HL-60 (cell line): ENCODE results near the gene UQCRQ.
"Not testable (repeated sequence)": the region's sequence is repeated elsewhere in the genome, so short reads cannot be mapped to it uniquely, and the experiment has no call there.

Experiments used
- DNase-seq, 2 experiments: peaks; one replicate each; pipeline ENCODE4 v3.0.0-alpha.2; 2010 to 2020; ENCODE audit warnings: low read depth in 1 of 2, low spot score in 1 of 2
- H3K27ac ChIP-seq: fragments of 250-450 bp; sonication (Bioruptor Pico); replicated peaks from 2 replicates; pipeline ENCODE4 v1.5.1; 2020; ENCODE audit warnings: mild to moderate bottlenecking, moderate library complexity
- H3K27me3 ChIP-seq: fragments of 250-450 bp; sonication (Bioruptor Pico); 2 replicates; pipeline ENCODE4 v1.5.1; 2021; ENCODE audit warnings: mild to moderate bottlenecking, moderate library complexity; ENCODE audit not compliant: insufficient read depth, poor library complexity, severe bottlenecking
- H3K4me3 ChIP-seq: replicated peaks from 2 replicates; pipeline ENCODE4 v1.5.1; 2011; ENCODE audit warnings: mild to moderate bottlenecking, control low read depth, low read length; ENCODE audit not compliant: insufficient read depth
- GABPA ChIP-seq: IDR thresholded peaks from 2 replicates; pipeline ENCODE4 v1.6.1; 2012; ENCODE audit warnings: low read depth
- POLR2AphosphoS5 ChIP-seq: IDR thresholded peaks from 2 replicates; pipeline ENCODE4 v1.6.1; 2012; ENCODE audit warnings: low read depth
- SPI1 ChIP-seq: IDR thresholded peaks from 2 replicates; pipeline ENCODE4 v1.6.1; 2012; ENCODE audit warnings: low read depth, mild to moderate bottlenecking, borderline replicate concordance
- TF ChIP-seq, protein P1 (sequence below): IDR thresholded peaks from 2 replicates; pipeline ENCODE4 v1.6.1; 2012; ENCODE audit warnings: low read depth; ENCODE audit not compliant: insufficient replicate concordance
- TF ChIP-seq, protein P2 (sequence below): IDR thresholded peaks from one replicate; pipeline ENCODE4 v1.5.1; 2011; ENCODE audit warnings: low read length, control low read depth, inconsistent platforms; ENCODE audit not compliant: insufficient read depth

The UQCRQ gene

DNA sequence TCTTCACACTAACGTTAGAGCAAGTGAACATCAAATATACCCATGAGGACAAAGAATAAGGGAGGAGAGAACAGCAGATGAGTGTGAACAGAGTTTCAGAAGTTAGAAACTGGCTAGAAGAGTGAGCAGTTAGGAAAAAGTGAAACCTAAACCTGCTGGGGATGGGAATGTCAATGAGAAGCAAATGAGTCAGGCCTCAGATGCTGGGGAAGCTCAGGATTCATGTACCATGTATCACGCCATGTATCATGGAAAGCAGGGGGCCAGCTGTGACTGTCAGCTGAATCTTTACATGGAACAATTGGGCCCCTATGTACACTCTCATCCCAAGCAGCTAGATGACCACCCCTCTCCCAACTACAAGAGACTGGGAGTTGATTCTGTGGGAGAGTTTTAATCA, 16.4 kb upstream of the UQCRQ start:
- no peaks in the 10 kb centered on the region for H3K27me3 ChIP-seq
- no peak for DNase-seq
- TF ChIP-seq GABPA: no peak
- TF ChIP-seq POLR2AphosphoS5: no peak
- H3K27ac ChIP-seq: no peak overlapping the region
- H3K4me3 ChIP-seq: no peak overlapping the region

DNA sequence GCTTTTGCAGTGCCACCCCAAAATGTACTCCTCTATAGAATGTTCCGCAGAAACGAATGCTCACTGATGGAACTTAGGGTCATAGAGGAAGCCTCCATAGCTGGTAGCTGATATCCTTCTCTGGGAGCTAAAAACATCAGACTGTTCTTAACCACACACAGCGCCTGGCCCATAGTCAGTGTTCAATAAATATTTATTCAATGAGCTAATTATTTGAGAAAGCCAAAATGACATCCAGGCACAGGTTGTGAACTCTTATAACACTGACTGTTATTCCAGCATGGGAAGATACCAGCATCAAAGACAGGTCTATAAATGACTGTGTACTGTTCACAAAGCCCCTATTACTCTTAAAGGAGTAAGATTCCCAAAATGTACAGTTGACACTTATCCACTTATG, 13.1 kb upstream of the UQCRQ start:
- DNase-seq: no peak
- H3K27ac ChIP-seq: no peak overlapping the region
- H3K27me3 ChIP-seq: no peaks in the 10 kb centered on the region
- TF ChIP-seq, protein P1, sequence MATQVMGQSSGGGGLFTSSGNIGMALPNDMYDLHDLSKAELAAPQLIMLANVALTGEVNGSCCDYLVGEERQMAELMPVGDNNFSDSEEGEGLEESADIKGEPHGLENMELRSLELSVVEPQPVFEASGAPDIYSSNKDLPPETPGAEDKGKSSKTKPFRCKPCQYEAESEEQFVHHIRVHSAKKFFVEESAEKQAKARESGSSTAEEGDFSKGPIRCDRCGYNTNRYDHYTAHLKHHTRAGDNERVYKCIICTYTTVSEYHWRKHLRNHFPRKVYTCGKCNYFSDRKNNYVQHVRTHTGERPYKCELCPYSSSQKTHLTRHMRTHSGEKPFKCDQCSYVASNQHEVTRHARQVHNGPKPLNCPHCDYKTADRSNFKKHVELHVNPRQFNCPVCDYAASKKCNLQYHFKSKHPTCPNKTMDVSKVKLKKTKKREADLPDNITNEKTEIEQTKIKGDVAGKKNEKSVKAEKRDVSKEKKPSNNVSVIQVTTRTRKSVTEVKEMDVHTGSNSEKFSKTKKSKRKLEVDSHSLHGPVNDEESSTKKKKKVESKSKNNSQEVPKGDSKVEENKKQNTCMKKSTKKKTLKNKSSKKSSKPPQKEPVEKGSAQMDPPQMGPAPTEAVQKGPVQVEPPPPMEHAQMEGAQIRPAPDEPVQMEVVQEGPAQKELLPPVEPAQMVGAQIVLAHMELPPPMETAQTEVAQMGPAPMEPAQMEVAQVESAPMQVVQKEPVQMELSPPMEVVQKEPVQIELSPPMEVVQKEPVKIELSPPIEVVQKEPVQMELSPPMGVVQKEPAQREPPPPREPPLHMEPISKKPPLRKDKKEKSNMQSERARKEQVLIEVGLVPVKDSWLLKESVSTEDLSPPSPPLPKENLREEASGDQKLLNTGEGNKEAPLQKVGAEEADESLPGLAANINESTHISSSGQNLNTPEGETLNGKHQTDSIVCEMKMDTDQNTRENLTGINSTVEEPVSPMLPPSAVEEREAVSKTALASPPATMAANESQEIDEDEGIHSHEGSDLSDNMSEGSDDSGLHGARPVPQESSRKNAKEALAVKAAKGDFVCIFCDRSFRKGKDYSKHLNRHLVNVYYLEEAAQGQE: no peak
- TF ChIP-seq POLR2AphosphoS5 (no peak), GABPA (no peak), SPI1 (no peak)
- TF ChIP-seq, protein P2, sequence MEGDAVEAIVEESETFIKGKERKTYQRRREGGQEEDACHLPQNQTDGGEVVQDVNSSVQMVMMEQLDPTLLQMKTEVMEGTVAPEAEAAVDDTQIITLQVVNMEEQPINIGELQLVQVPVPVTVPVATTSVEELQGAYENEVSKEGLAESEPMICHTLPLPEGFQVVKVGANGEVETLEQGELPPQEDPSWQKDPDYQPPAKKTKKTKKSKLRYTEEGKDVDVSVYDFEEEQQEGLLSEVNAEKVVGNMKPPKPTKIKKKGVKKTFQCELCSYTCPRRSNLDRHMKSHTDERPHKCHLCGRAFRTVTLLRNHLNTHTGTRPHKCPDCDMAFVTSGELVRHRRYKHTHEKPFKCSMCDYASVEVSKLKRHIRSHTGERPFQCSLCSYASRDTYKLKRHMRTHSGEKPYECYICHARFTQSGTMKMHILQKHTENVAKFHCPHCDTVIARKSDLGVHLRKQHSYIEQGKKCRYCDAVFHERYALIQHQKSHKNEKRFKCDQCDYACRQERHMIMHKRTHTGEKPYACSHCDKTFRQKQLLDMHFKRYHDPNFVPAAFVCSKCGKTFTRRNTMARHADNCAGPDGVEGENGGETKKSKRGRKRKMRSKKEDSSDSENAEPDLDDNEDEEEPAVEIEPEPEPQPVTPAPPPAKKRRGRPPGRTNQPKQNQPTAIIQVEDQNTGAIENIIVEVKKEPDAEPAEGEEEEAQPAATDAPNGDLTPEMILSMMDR: no peak
- no peak overlapping the region for H3K4me3 ChIP-seq

DNA sequence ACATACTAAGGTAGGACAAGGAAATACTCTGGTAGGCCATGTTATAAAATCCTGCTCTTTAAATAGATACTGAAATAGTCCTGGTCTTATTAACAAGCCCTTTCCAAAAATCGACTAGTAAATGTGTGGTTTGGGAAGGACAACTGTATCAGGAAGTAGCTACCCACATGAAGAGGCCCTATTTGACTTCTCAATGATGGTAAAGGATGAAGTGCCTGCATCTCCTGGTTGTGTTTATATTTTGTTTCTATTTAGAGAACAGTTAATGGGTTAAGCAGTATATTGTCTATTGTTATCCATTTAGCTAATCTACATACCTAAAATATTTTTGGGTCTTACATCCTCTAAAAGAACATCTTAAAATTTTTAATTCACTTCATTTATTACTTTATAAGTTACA, 12.7 kb upstream of the UQCRQ start:
- Histone ChIP-seq H3K4me3 (no peak overlapping the region), H3K27ac (no peak overlapping the region), H3K27me3 (no peaks in the 10 kb centered on the region)
- DNase-seq: no peak
- no peak for TF ChIP-seq SPI1

DNA sequence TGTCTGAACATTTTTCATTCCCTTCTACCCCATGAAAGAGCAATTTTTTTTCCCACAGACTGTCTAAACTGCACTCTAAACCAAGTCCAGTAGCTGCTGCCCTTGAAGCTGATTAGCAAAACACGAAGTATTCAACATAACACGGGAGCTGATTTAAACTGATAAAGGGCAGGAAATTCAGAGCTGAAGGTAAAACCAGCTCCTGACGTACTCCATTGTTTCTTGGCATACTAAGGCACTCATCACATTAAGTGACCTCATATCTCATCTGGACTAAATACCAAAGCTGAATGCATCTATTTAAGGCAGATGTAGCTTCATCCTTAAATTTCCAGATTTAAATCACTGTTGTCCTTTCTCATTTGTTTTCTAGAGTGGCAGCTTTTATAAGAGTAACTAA, 12.1 kb upstream of the UQCRQ start:
- Histone ChIP-seq H3K27ac (no peak overlapping the region), H3K4me3 (no peak overlapping the region), H3K27me3 (no peaks in the 10 kb centered on the region)
- no peak for DNase-seq
- TF ChIP-seq SPI1 (no peak), GABPA (no peak), POLR2AphosphoS5 (no peak)
- TF ChIP-seq, protein P2: no peak
- TF ChIP-seq, protein P1: no peak

DNA sequence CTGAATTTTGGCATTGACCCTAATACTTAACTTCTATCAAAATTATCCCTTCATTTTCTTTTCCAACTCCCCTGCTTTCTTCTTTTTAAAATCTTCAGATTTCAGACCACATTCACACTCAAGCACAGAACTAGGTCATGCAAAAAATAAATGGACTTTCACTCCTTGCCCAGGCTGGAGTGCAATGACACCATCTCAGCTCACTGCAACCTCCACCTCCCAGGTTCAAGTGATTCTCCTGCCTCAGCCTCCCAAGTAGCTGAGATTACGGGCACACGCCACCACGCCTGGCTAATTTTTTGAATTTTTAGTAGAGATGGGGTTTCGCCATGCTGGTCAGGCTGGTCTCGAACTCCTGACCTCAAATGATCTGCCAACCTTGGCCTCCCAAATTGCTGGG, 11.4 kb upstream of the UQCRQ start:
- DNase-seq, H3K4me3 ChIP-seq, H3K27ac ChIP-seq, H3K27me3 ChIP-seq: not testable (repeated sequence)
